HG03457 (cell line): ENCODE data around the gene NAA10.

Source experiments
- ATAC-seq: cut with Tn5 transposase; IDR thresholded peaks from one replicate; pipeline ENCODE4 v1.9.1; 2021; ENCODE audit warnings: moderate number of reproducible peaks; ENCODE audit not compliant: unreplicated experiment

NAA10 gene

DNA sequence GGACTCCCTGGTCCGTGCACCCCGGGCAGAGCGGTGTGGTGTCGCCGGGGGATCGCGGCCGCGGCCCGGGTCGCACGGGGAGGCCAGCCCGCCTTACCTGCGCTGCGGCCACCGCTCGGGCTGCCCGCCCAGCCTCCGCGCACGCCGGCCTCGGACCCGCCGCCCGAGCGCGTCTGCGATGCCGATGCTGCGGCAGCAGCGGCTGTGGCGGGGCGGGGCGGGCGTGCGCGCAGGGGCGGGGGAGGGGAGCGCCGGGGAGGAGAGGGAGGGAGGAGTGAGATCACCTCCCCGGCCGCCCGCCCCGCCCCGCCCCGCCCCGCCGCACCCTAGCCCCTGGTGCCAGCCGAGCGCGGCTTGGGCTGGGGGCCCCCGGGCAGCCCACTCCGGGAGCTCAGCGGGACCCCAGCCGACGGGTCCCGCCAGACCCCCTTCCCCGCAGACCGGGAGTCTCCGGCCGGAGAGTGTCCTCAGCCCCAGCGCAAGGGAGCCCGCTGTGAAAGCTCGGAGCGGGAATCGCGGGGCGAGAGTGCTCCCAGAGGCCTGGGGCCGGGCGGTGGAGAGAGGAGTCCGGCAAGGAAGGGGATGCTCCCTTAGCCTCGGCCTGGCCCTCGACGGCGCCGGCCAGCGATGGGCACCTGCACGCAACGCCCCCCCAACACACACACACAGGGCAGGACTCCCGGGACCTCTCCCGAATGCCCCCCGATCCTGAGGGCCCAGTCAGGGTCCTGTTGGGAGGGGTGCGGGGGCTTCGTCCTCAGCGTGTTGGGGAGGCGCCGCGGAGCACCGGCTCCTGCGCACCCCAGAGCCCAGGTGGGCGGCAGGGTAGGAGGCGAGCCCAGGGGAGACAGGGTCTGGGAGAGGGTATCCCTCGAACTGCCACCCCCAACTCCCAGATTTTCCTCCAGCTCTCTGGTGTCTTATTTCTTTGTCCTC, 48.6 kb downstream of the NAA10 start, which contains the start of gene L1CAM:
L1CAM (minus strand) TSS at position 206 of the 936 bp plus-strand sequence. CDS start 10,337 bp downstream, outside the sequence.
- ATAC-seq, result no peak

- ATAC-seq, result no peak
Measured at GRCh38 chrX:153885208-153885787, 49.5 kb downstream of the NAA10 start.

DNA sequence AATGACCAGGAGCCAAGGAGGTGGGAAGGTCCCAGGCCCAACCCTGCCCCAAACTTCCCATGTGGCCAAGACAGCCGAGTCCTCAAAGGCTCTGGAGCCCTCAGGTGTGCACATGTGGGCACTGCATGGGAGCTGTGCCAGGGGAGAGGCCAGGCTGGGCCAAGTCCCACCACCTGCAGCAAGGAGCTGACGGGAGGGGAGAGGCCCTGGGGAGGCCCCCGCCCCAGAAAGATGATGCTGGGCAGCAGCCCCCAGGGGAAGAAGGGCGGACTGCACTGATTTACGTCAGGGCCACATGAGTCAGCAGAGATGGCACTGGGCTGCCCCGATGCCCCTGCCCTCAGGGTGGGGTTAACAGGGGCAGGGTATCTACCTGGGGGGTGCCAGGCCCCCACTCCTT, 50.2 kb downstream of the NAA10 start:
- no peak for ATAC-seq

DNA sequence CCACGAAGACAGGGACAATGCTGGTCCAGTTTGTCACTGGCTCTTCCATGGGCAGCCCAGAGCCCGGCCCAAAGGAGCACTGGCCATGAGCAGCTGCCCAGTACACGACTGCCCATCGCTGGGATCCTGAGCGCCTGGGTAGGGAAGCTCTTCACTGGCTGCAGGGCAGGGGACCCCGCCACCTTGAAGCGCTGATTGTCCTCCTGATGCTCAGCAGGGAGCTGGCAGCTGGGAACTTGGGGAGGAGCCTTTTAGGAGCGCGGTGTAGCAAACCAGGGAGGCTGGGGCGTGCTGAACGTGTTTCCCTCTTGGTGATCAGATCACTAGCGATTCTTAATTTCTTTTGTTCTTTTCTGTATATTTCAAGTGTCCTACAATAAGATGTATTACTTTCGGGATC, 50.7 kb downstream of the NAA10 start:
- ATAC-seq, result no peak

GRCh38 chrX:153883163-153883843, 51.5 kb downstream of the NAA10 start:
- no peak for ATAC-seq

DNA sequence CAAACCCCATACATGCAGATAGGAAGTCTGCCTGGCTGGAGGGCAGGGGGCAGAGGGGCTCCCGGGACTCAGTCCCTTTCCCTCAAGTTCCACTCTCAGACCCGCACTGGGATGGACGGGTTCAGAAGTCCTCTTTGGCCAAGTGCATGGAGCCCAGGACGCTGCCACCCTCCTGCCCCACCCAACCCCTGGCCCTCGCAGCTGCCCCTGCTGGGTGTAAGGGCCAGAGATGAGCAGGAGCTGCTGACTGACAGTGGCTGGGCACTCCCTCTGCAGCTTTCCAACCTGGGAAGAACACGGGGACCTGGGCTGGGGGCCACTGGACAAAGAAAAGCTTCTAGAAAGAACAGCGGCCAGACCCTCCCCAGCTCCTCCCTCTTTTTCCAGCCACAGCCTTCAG, 52.3 kb downstream of the NAA10 start:
- no peak for ATAC-seq

GRCh38 chrX:153882086-153882498, 52.7 kb downstream of the NAA10 start:
- no peak for ATAC-seq

DNA sequence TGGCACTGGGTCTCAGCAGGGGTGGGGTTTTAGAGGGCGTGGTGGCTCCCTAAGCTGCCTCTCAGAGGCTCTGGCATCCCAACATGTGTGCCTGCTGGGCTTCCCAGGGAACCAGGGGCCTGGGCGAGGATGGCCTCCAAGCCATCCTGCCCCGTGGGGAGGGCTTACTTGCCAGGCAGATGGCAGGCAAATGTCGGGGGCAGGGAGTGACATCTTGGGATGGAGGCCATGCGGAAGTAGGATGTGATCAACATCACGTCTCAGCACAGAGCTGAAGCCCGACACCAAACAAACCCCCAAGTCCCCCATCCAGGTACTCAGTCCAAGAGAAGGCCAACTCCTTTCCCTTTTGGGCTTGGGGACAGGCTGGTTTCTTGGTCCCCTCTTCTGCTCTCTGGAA, 53.6 kb downstream of the NAA10 start:
- ATAC-seq, result no peak

DNA sequence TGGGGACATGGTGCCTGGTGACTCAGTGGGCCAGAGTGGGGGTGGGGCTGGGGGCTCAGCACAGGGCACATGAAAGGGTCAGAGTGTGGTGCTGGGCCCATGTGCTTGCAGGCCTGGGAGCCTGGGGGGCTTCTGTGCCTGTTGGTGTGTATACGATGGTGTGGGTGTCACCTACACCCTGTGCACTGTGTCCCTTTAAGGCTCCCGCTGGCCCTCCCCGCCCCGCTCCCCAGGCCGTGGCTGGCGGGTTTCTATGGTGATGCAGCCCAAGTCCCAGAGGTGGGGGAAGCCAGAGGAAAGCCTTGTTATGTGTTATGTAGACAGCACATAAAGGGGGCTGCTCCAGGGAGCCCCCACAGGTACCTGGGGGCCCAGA, 54.4 kb downstream of the NAA10 start:
- no peak for ATAC-seq

- ATAC-seq, result no peak
Measured at GRCh38 chrX:153879741-153880439, 54.9 kb downstream of the NAA10 start.
